ENCODE results near the gene PTPRD.

The PTPRD gene

GRCh38 chr9:9764821-9765220, 848.0 kb downstream of the PTPRD start:
- DNase-seq, result no peak

GRCh38 chr9:9754186-9754585, 858.6 kb downstream of the PTPRD start:
- Histone ChIP-seq H3K9me3 (ENCODE audit: insufficient read depth, low read depth, low read length) (no peaks in the 10 kb centered on the region), H3K27me3 (ENCODE audit: insufficient read depth, low read length) (no peaks in the 10 kb centered on the region), H2AK5ac (ENCODE audit: low read length) (no peak overlapping the region), H3K4me1 (ENCODE audit: control insufficient read depth in 1 of 2, insufficient read depth in 2 of 2, low read length in 2 of 2) (no peaks in the 10 kb centered on the region), H3K36me3 (ENCODE audit: control insufficient read depth in 1 of 2, insufficient read depth in 2 of 2, low read length in 2 of 2) (no peaks in the 10 kb centered on the region), H3K4me2 (ENCODE audit: low read length) (no peak overlapping the region), H3K27ac (ENCODE audit: low read depth, low read length) (no peak overlapping the region), H4K8ac (ENCODE audit: low read depth, low read length) (no peak overlapping the region), H2BK5ac (ENCODE audit: low read depth, low read length, poor library complexity) (no peak overlapping the region), H2AFZ (ENCODE audit: insufficient read depth, low read length, poor library complexity) (no peak overlapping the region), H3K4ac (ENCODE audit: low read depth, low read length) (no peak overlapping the region), H3K18ac (ENCODE audit: low read length) (no peak overlapping the region), H2BK12ac (ENCODE audit: low read length) (no peak overlapping the region), H4K91ac (ENCODE audit: low read depth, low read length) (no peak overlapping the region), H3K79me2 (ENCODE audit: control insufficient read depth, insufficient read depth, low read length, poor library complexity) (no peaks in the 10 kb centered on the region), H3K23ac (ENCODE audit: low read length) (no peak overlapping the region), H3K79me1 (ENCODE audit: low read length) (no peaks in the 10 kb centered on the region), H2BK120ac (ENCODE audit: insufficient read depth, low read length, poor library complexity) (no peak overlapping the region), H4K12ac (ENCODE audit: low read depth, low read length) (no peak overlapping the region), H3K14ac (ENCODE audit: low read length) (no peak overlapping the region), H3K9ac (ENCODE audit: low read length) (no peak overlapping the region), H3K4me3 (ENCODE audit: low read depth, low read length) (no peak overlapping the region)
- DNase-seq, result no peak
- WGBS (ENCODE audit: extremely low coverage, insufficient coverage, insufficient read length), result no CpG with 5 or more reads among the region's 4 CpGs

More at GRCh38 chr9:9764821-9765220, 848.0 kb downstream of the PTPRD start:
- no peak overlapping the region for H2AFZ ChIP-seq (ENCODE audit: insufficient read depth, low read length, poor library complexity)
- no peaks in the 10 kb centered on the region for H3K9me3 ChIP-seq (ENCODE audit: insufficient read depth, low read depth, low read length)
- H3K27ac ChIP-seq (ENCODE audit: low read depth, low read length), result no peak overlapping the region
- H3K27me3 ChIP-seq (ENCODE audit: insufficient read depth, low read length), result no peaks in the 10 kb centered on the region
- H4K91ac ChIP-seq (ENCODE audit: low read depth, low read length), result no peak overlapping the region
- H3K14ac ChIP-seq (ENCODE audit: low read length), result no peak overlapping the region
- no peaks in the 10 kb centered on the region for H3K36me3 ChIP-seq (ENCODE audit: control insufficient read depth in 1 of 2, insufficient read depth in 2 of 2, low read length in 2 of 2)
- H3K18ac ChIP-seq (ENCODE audit: low read length), result no peak overlapping the region
- no peak overlapping the region for H2BK120ac ChIP-seq (ENCODE audit: insufficient read depth, low read length, poor library complexity)
- H2AK5ac ChIP-seq (ENCODE audit: low read length), result no peak overlapping the region
- H3K4me2 ChIP-seq (ENCODE audit: low read length), result no peak overlapping the region
- no peak overlapping the region for H4K8ac ChIP-seq (ENCODE audit: low read depth, low read length)
- H3K4me1 ChIP-seq (ENCODE audit: control insufficient read depth in 1 of 2, insufficient read depth in 2 of 2, low read length in 2 of 2), result no peaks in the 10 kb centered on the region
- no peaks in the 10 kb centered on the region for H3K79me2 ChIP-seq (ENCODE audit: control insufficient read depth, insufficient read depth, low read length, poor library complexity)
- H3K23ac ChIP-seq (ENCODE audit: low read length), result no peak overlapping the region
- no peak overlapping the region for H2BK5ac ChIP-seq (ENCODE audit: low read depth, low read length, poor library complexity)
- H3K79me1 ChIP-seq (ENCODE audit: low read length), result no peaks in the 10 kb centered on the region
- WGBS (ENCODE audit: extremely low coverage, insufficient coverage, insufficient read length), result no CpG with 5 or more reads among the region's 2 CpGs
- H3K4me3 ChIP-seq (ENCODE audit: low read depth, low read length), result no peak overlapping the region
- no peak overlapping the region for H3K9ac ChIP-seq (ENCODE audit: low read length)
- H4K12ac ChIP-seq (ENCODE audit: low read depth, low read length), result no peak overlapping the region
- H2BK12ac ChIP-seq (ENCODE audit: low read length), result no peak overlapping the region
- H3K4ac ChIP-seq (ENCODE audit: low read depth, low read length), result no peak overlapping the region

- Histone ChIP-seq H3K18ac (ENCODE audit: low read length) (no peak overlapping the region), H3K9ac (ENCODE audit: low read length) (no peak overlapping the region), H2BK120ac (ENCODE audit: insufficient read depth, low read length, poor library complexity) (no peak overlapping the region), H3K23ac (ENCODE audit: low read length) (no peak overlapping the region), H3K27ac (ENCODE audit: low read depth, low read length) (no peak overlapping the region), H2AFZ (ENCODE audit: insufficient read depth, low read length, poor library complexity) (no peak overlapping the region), H3K14ac (ENCODE audit: low read length) (no peak overlapping the region), H3K4me3 (ENCODE audit: low read depth, low read length) (no peak overlapping the region), H3K36me3 (ENCODE audit: control insufficient read depth in 1 of 2, insufficient read depth in 2 of 2, low read length in 2 of 2) (no peaks in the 10 kb centered on the region), H3K9me3 (ENCODE audit: insufficient read depth, low read depth, low read length) (no peaks in the 10 kb centered on the region), H2AK5ac (ENCODE audit: low read length) (no peak overlapping the region), H3K4ac (ENCODE audit: low read depth, low read length) (no peak overlapping the region), H4K12ac (ENCODE audit: low read depth, low read length) (no peak overlapping the region), H3K4me1 (ENCODE audit: control insufficient read depth in 1 of 2, insufficient read depth in 2 of 2, low read length in 2 of 2) (no peaks in the 10 kb centered on the region), H3K27me3 (ENCODE audit: insufficient read depth, low read length) (no peaks in the 10 kb centered on the region), H3K79me2 (ENCODE audit: control insufficient read depth, insufficient read depth, low read length, poor library complexity) (no peaks in the 10 kb centered on the region), H3K4me2 (ENCODE audit: low read length) (no peak overlapping the region), H2BK12ac (ENCODE audit: low read length) (no peak overlapping the region), H2BK5ac (ENCODE audit: low read depth, low read length, poor library complexity) (no peak overlapping the region), H4K91ac (ENCODE audit: low read depth, low read length) (no peak overlapping the region), H4K8ac (ENCODE audit: low read depth, low read length) (no peak overlapping the region), H3K79me1 (ENCODE audit: low read length) (no peaks in the 10 kb centered on the region)
- no CpG with 5 or more reads among the region's 3 CpGs for WGBS (ENCODE audit: extremely low coverage, insufficient coverage, insufficient read length)
- DNase-seq, result no peak
Observed at GRCh38 chr9:9753266-9753665, 859.5 kb downstream of the PTPRD start.

GRCh38 chr9:9752722-9753121, 860.1 kb downstream of the PTPRD start:
- Histone ChIP-seq H2BK120ac (ENCODE audit: insufficient read depth, low read length, poor library complexity) (no peak overlapping the region), H3K18ac (ENCODE audit: low read length) (no peak overlapping the region), H3K4me3 (ENCODE audit: low read depth, low read length) (no peak overlapping the region), H2BK5ac (ENCODE audit: low read depth, low read length, poor library complexity) (no peak overlapping the region), H3K79me2 (ENCODE audit: control insufficient read depth, insufficient read depth, low read length, poor library complexity) (no peaks in the 10 kb centered on the region), H3K27ac (ENCODE audit: low read depth, low read length) (no peak overlapping the region), H4K12ac (ENCODE audit: low read depth, low read length) (no peak overlapping the region), H3K27me3 (ENCODE audit: insufficient read depth, low read length) (no peaks in the 10 kb centered on the region), H3K14ac (ENCODE audit: low read length) (no peak overlapping the region), H3K36me3 (ENCODE audit: control insufficient read depth in 1 of 2, insufficient read depth in 2 of 2, low read length in 2 of 2) (no peaks in the 10 kb centered on the region), H2AFZ (ENCODE audit: insufficient read depth, low read length, poor library complexity) (no peak overlapping the region), H2BK12ac (ENCODE audit: low read length) (no peak overlapping the region), H3K9ac (ENCODE audit: low read length) (no peak overlapping the region), H4K8ac (ENCODE audit: low read depth, low read length) (no peak overlapping the region), H4K91ac (ENCODE audit: low read depth, low read length) (no peak overlapping the region), H2AK5ac (ENCODE audit: low read length) (no peak overlapping the region), H3K9me3 (ENCODE audit: insufficient read depth, low read depth, low read length) (no peaks in the 10 kb centered on the region), H3K4me1 (ENCODE audit: control insufficient read depth in 1 of 2, insufficient read depth in 2 of 2, low read length in 2 of 2) (no peaks in the 10 kb centered on the region), H3K4me2 (ENCODE audit: low read length) (no peak overlapping the region), H3K79me1 (ENCODE audit: low read length) (no peaks in the 10 kb centered on the region), H3K4ac (ENCODE audit: low read depth, low read length) (no peak overlapping the region), H3K23ac (ENCODE audit: low read length) (no peak overlapping the region)
- no CpG with 5 or more reads among the region's 2 CpGs for WGBS (ENCODE audit: extremely low coverage, insufficient coverage, insufficient read length)
- DNase-seq, result no peak
